Activated T-cell treated with anti-CD3 and anti-CD28 coated beads for 4 hours (primary cell): Measurements from ENCODE around the gene JAK3.
"Not testable (repeated sequence)": the region's sequence is repeated elsewhere in the genome, so short reads cannot be mapped to it uniquely, and the experiment has no call there.

ENCODE experiments used
- DNase-seq: peaks from one replicate; pipeline ENCODE4 v3.0.0-alpha.2; 2020

JAK3 gene

GRCh38 chr19:17802137-17802858 lies 45.5 kb downstream of the JAK3 start:
- DNase-seq = no peak

- DNase-seq = not testable (repeated sequence)
Measured at GRCh38 chr19:17798599-17798998, 49.2 kb downstream of the JAK3 start.

GRCh38 chr19:17797424-17798201 lies 50.2 kb downstream of the JAK3 start:
- DNase-seq = peak; percentile 25

DNA sequence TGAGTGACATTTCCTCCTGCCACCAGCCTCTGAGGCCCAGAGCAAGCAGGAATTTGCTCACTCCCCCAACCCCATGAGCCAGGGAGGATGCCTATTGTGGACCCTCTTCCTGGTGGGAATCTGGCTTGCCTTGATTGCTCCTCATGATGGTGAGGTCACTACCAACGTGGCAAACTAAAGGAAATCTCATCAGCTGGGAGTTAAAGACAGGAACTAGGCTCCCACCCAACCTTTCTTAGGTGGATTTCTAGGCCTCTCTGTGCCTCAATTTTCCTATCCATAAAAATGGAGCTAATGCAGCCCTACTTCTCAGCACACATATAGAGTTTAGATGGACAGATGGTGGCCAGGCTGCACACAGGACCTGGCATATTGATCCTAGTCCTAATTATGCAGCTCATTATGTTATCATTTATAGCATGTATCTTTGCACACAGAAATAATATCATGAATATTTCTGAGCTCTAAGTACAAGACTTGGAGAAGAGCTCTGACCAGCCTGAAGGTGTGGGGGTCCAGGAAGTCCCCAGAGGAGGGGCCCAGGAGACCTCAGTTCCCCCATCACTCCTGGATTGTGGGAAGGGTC lies 50.9 kb downstream of the JAK3 start:
- DNase-seq = no peak

DNA sequence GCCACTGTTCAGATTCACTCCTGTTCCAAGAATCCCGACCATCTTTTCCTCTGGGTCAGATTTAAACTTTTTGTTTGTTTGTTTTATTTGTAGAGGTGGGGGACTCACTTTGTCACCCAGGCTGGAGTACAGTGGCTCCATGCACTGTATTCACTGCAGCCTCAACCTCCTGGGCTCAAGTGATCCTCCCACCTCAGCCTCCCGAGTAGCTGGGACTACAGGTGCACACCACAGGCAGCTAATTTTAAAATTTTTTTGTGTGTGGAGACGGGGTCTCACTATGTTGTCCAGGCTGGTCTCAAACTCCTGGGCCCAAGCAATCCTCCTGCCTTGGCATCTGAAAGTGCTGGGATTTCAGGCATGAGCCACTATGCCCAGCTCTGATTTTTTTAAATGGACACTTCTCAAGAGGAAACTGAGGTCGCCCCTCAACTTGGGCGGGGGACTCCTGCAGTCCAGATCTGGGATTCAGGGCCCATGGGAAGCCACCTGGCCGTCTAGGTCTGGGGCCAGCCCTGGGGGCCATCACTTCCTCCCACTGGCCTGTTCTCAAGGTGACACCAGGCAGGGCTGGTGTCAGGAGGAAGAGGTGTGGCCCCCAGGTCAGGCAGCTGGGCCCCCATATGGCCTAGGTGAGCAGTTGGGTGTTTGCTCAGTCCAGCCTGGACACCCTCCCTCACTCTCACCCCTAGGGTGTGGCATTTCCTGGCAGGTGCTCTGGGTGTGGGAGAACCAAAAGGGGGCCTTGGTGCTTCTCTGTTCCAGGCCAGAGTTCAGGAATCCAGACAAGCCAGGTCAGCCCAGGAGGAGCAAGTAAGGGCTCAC lies 51.6 kb downstream of the JAK3 start:
- DNase-seq = no peak

GRCh38 chr19:17795495-17795856 lies 52.3 kb downstream of the JAK3 start:
- no peak for DNase-seq

GRCh38 chr19:17794731-17795494 lies 52.9 kb downstream of the JAK3 start, which contains the start of gene B3GNT3:
Gene B3GNT3 (plus strand): TSS chr19:17795138. CDS start chr19:17807808, 12,670 bp downstream.
- no peak for DNase-seq

DNA sequence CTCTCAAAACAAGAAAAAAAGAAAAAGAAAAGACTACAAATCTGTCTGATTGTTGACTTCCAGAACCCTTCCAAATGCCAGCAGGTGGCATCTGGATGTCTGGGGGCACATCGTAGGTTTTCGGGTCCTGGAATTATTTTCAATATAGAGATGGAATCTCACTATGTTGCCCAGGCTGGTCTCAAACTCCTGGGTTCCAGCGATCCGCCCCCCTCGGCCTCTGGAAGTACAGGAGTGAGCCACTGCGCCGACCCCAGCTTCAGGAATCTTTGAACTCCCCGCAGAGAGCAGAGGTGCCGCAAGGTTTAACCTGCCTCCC lies 53.4 kb downstream of the JAK3 start:
- no peak for DNase-seq

GRCh38 chr19:17790059-17790780 lies 57.6 kb downstream of the JAK3 start:
- no peak for DNase-seq

GRCh38 chr19:17788632-17789031 lies 59.1 kb downstream of the JAK3 start:
- DNase-seq = no peak

DNA sequence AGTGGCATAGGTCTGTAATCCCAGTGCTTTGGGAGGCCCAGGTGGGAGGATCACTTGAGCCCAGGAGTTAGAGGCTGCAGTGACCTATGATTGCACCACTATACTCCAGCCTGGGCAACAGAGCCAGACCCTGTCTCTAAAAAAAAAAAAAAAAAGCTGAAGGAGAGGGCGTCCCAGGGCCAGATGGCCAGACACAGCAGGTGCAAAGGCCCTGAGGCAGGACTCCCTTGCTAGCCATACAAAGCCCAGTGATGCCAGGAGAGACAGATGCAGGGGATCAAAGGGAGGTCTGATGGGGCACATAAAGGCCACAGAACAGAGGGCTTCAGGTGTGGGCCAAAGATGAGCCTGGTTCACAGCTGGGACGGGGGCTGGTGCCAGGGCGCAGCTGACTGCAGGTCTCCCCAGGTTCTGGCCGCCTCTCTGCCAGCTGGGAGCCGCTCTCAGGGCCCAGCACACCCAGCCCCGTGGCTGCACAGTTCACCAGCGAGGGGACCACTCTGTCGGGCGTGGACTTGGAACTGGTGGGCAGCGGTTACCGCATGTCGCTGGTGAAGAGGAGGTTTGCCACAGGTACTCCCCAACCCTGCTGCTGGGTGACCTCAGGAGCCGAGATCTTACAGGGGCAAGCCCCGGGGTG lies 60.4 kb downstream of the JAK3 start:
- DNase-seq = no peak

GRCh38 chr19:17784201-17785008 lies 63.4 kb downstream of the JAK3 start:
- peak; percentile 68 for DNase-seq

DNA sequence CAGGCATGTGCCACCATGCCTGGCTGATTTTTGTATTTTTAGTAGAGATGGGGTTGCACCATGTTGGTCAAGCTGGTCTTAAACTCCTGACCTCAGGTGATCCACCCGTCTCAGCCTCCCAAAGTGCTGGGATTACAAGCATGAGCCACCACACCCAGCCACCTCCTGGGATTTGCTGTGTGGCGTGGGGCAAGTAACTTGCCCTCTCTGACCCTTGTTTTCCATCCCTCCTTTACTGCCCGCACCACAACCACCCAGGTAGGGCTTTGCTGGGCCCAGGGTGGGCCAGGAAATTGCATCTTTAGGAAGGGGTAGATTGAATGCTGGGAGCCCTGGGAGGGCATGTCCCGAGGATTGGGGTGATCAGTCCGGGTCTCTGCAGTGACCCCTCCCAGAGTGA lies 64.1 kb downstream of the JAK3 start:
- DNase-seq = not testable (repeated sequence)

DNA sequence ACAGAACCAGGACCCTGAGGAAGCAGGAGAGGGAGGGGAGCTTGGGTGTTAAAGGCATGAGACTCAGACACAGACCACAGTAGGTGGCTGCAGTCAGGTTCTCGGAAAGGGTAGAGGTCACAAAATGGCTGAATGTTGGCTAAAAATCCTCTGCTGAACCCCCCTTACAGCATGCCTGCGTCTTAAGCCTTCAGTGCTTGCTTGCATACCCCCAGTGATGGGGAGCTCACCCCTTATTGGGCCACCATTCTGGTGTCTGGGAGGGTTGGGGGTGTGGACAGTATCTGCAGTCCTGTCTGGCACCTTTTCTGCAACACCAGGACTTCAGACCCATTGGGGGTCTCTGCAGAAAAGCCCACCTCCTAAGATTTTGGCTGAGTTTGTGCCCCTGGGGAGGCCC lies 67.0 kb downstream of the JAK3 start:
- DNase-seq = no peak

- no peak for DNase-seq
Measured at GRCh38 chr19:17778968-17779929, 68.5 kb downstream of the JAK3 start.

DNA sequence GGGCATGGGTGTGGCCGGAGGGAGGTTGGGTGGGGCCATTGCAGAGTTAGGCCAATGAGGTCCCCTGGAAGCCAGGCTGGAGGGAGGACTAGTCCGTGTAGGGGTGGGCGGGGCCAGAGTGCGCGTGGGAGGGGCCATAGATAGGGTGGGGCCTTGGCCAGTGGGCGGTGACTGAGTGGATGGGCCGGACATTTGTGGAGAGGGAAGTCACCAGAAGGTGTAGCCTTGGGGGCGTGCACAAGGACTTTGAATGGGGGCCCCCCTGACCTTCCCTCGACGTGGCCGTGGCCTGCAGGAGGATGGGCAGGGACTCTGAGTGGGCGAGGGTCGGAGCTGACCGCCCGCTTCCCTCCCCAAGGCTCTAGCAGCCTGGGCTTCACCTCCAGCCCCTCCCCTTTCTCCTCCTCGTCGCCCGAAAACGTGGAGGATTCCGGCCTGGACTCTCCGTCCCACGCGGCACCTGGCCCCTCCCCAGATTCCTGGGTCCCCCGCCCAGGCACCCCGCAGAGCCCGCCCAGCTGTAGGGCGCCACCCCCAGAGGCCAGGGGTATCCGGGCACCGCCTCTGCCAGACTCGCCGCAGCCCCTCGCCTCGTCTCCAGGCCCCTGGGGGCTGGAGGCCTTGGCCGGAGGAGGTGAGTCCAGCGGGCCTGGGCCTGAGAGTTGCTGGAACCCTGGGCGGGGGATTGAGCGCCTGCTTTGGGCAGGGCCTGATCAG lies 69.4 kb downstream of the JAK3 start:
- no peak for DNase-seq

DNA sequence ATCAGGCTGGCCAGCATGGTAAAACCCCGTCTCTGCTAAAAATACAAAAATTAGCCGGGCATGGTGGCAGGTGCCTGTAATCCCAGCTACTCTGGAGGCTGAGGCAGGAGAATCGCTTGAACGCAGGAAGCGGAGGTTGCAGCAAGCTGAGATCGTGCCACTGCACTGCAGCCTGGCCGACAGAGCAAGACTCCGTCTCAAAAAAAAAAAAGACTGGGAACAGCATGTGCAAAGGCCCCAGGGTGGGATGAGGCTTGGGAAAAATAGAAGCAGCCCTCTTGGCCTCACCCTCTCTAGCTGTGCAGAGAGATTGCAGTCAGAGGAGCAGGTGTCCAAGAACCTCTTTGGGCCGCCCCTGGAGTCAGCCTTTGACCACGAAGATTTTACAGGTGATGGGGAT lies 69.9 kb downstream of the JAK3 start:
- DNase-seq = not testable (repeated sequence)
